Putamen (tissue), 1 donor: ENCODE measurements around the gene LMBR1.
"Not testable (repeated sequence)": the region's sequence is repeated elsewhere in the genome, so short reads cannot be mapped to it uniquely, and the experiment has no call there.

ENCODE experiments used
- DNase-seq: peaks from one replicate; pipeline ENCODE4 v3.0.0-alpha.2; 2016; ENCODE audit warnings: low spot score

The LMBR1 gene

GRCh38 chr7:156654511-156655234 lies 238.3 kb downstream of the LMBR1 start:
- no peak for DNase-seq

GRCh38 chr7:156652886-156653568 lies 240.0 kb downstream of the LMBR1 start:
- no peak for DNase-seq

- DNase-seq = no peak
Observed at GRCh38 chr7:156651474-156651873, 241.5 kb downstream of the LMBR1 start.

GRCh38 chr7:156650042-156650441 lies 242.9 kb downstream of the LMBR1 start:
- DNase-seq = no peak

GRCh38 chr7:156647330-156647729 lies 245.7 kb downstream of the LMBR1 start:
- DNase-seq = not testable (repeated sequence)

- DNase-seq = no peak
Observed at GRCh38 chr7:156642306-156643045, 250.5 kb downstream of the LMBR1 start.

GRCh38 chr7:156640949-156641485 lies 252.0 kb downstream of the LMBR1 start:
- peak; percentile 28 for DNase-seq

- DNase-seq = peak; percentile 90
Observed at GRCh38 chr7:156640257-156640948, 252.6 kb downstream of the LMBR1 start, which contains the start of gene RNF32. Gene RNF32 (plus strand): TSS chr7:156640774. CDS start chr7:156643878, 3,104 bp downstream.

- no peak for DNase-seq
Observed at GRCh38 chr7:156639426-156640256, 253.3 kb downstream of the LMBR1 start.

GRCh38 chr7:156638443-156639077 lies 254.4 kb downstream of the LMBR1 start:
- DNase-seq = no peak

- DNase-seq = not testable (repeated sequence)
Observed at GRCh38 chr7:156637093-156637492, 255.9 kb downstream of the LMBR1 start.

- no peak for DNase-seq
Observed at GRCh38 chr7:156635529-156636385, 257.2 kb downstream of the LMBR1 start.

- no peak for DNase-seq
Observed at GRCh38 chr7:156634117-156634516, 258.9 kb downstream of the LMBR1 start.

- no peak for DNase-seq
Observed at GRCh38 chr7:156629873-156630272, 263.1 kb downstream of the LMBR1 start.

GRCh38 chr7:156628562-156628961 lies 264.4 kb downstream of the LMBR1 start:
- DNase-seq = no peak
